Tibial nerve (tissue), 4 donors: ENCODE measurements around the gene PTGIR. TPM values are rescaled to one million over a fixed set of nuclear protein-coding genes. Genes with fewer than 3 reads are reported as not detected.
A peak's percentile ranks its signal among the peaks of the same experiment; 100 is the strongest.

ENCODE experiments used
- DNase-seq, 2 donors: peaks; one replicate each; pipeline ENCODE4 v3.0.0-alpha.2; 2019; ENCODE audit warnings: low spot score in 2 of 2
- H3K27ac ChIP-seq, 4 donors: fragments of 200-600 bp; sonication (generic) in 3 of 4; one replicate each; pipeline ENCODE4 v1.5.1; 2017 to 2019; ENCODE audit warnings: mild to moderate bottlenecking in 1 of 4
- H3K27me3 ChIP-seq, 2 donors: fragments of 200-600 bp; sonication (generic) in 1 of 2; one replicate each; pipeline versions ENCODE4 v1.5.1 to v1.6.0; 2017 to 2019
- H3K36me3 ChIP-seq, 3 donors: fragments of 200-600 bp; sonication (generic); one replicate each; pipeline ENCODE4 v1.5.1; 2018 to 2019
- H3K4me1 ChIP-seq, 4 donors: fragments of 200-600 bp; sonication (generic) in 3 of 4; one replicate each; pipeline ENCODE4 v1.5.1; 2017 to 2019
- H3K4me3 ChIP-seq, 4 donors: fragments of 200-600 bp; sonication (generic) in 3 of 4; one replicate each; pipeline ENCODE4 v1.5.1; 2017 to 2019; ENCODE audit warnings: mild to moderate bottlenecking in 1 of 4, moderate library complexity in 1 of 4
- H3K9me3 ChIP-seq, 4 donors: fragments of 200-600 bp; sonication (generic) in 3 of 4; one replicate each; pipeline ENCODE4 v1.5.1; 2017 to 2019
- EP300 ChIP-seq, 2 donors: sonication (generic); formaldehyde crosslinking; IDR thresholded peaks; one replicate each; pipeline ENCODE4 v1.6.1; 2017; ENCODE audit warnings: antibody characterized with exemption in 2 of 2, mild to moderate bottlenecking in 1 of 2
- POLR2A ChIP-seq, 2 donors: fragments of 450-650 bp; IDR thresholded peaks; one replicate each; pipeline ENCODE4 v1.6.1; 2017; ENCODE audit warnings: antibody characterized with exemption in 2 of 2, mild to moderate bottlenecking in 2 of 2, moderate library complexity in 2 of 2
- WGBS, 2 donors: methylation state at CpG; one replicate each; pipeline ENCODE4 v1.1.5; 2018; 5-methylcytosine and 5-hydroxymethylcytosine counted together
- total RNA-seq, 4 donors: library from RNA; depleted of rRNA; stranded (reverse); fragments of >200 nt; gene quantifications; one replicate each; pipeline ENCODE4 v1.1.0, GENCODE V29; 2016
- TF ChIP-seq, protein P1 (sequence below), 5 experiments: fragments of 200-600 bp in 3 of 5; fragments of 450-650 bp in 2 of 5; sonication (generic) in 3 of 5; IDR thresholded peaks; one replicate each; pipeline ENCODE4 v1.5.1; 2016 to 2019; ENCODE audit warnings: antibody characterized with exemption in 5 of 5, mild to moderate bottlenecking in 3 of 5, moderate library complexity in 2 of 5

The PTGIR gene
- total RNA-seq, 4 donors from 2014 or later = 3.1 to 43.2 (median 12.7) TPM

DNA sequence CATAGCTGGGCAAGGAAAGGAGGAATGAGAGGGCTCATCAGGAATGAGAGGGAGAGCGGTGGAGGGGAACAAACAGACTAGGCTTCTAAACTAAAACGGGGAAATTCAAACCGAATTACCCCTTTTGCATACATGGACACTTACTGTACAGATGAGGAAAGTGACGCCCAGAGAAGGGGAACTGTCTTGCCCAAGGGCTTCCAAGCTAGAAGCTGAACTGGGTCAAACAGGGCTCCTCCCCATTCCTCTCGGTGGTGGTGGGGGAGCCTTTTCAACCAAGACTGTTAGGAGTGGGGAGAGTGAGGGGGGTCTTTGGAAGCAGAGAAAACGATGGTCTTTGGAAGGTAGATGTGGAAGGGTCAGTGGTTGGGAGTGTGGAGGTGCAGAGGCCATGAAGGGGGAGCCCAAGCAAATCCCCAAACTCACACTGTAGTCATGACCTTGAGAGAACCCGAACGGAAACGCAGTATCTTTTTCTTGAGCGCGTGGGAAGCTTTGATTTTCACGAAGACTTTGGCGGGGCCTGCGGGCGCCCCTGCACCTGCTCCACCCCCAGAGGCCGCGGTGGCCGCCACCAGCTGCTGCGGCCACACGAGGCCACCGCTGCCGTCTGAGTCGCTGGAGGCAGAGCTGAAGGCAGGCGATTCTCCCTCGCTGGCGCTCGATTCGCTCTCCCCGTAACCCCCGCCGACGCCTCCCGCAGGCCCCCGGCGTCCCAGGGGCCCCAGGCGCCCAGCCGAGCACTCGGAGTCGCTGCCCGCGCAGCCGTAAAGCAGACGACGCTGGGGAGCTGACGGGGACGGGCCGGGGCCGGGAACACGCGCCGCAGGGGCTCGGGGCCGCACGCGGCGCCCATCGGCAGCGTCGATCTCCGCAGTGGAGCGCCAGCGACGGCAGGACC is 23.4 kb upstream of the PTGIR start:
- TF ChIP-seq, protein P1, sequence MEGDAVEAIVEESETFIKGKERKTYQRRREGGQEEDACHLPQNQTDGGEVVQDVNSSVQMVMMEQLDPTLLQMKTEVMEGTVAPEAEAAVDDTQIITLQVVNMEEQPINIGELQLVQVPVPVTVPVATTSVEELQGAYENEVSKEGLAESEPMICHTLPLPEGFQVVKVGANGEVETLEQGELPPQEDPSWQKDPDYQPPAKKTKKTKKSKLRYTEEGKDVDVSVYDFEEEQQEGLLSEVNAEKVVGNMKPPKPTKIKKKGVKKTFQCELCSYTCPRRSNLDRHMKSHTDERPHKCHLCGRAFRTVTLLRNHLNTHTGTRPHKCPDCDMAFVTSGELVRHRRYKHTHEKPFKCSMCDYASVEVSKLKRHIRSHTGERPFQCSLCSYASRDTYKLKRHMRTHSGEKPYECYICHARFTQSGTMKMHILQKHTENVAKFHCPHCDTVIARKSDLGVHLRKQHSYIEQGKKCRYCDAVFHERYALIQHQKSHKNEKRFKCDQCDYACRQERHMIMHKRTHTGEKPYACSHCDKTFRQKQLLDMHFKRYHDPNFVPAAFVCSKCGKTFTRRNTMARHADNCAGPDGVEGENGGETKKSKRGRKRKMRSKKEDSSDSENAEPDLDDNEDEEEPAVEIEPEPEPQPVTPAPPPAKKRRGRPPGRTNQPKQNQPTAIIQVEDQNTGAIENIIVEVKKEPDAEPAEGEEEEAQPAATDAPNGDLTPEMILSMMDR (IDR thresholded peaks at IDR 0.05) = no peak
- no peak for TF ChIP-seq EP300 (IDR thresholded peaks at IDR 0.05)
- no peak for TF ChIP-seq POLR2A (IDR thresholded peaks at IDR 0.05)

DNA sequence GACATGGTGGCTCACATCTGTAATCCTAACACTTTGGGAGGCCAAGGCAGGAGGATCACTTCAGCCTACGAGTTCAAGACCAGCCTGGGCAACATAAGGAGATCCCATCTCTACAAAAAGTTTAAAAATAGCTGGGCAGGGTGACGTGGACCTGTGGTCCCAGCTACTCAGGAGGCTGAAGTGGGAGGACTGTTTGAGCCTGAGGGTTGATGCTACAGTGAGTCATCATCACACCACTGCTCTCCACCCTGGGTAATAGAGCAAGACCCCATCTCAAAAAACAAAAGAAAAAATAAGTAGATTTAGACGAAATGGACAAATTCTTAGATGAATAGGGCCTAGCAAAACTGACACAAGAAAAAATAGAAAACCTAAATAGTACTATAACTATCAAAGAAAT is 21.5 kb upstream of the PTGIR start:
- peaks cover 0 to 16% (median 0%) of the 10 kb centered on the region in 4 donors for H3K4me1 ChIP-seq
- H3K4me3 ChIP-seq = no peak overlapping the region
- 89 to 95% methylated on average over 3 of the region's 3 CpGs for WGBS, 2 donors
- H3K27me3 ChIP-seq = no peaks in the 10 kb centered on the region
- no peaks in the 10 kb centered on the region for H3K9me3 ChIP-seq
- H3K36me3 ChIP-seq = peaks cover 0 to 8% (median 0%) of the 10 kb centered on the region in 3 donors
- no peak overlapping the region for H3K27ac ChIP-seq
- TF ChIP-seq, protein P1 (IDR thresholded peaks at IDR 0.05) = no peak
- DNase-seq = no peak

More for the DNA sequence above, 23.4 kb upstream of the PTGIR start:
- Histone ChIP-seq H3K27me3 (no peaks in the 10 kb centered on the region), H3K4me3 (no peak overlapping the region), H3K4me1 (peaks cover 0 to 16% (median 0%) of the 10 kb centered on the region in 4 donors), H3K36me3 (peaks cover 0 to 8% (median 0%) of the 10 kb centered on the region in 3 donors), H3K27ac (no peak overlapping the region), H3K9me3 (no peaks in the 10 kb centered on the region)
- no peak for DNase-seq
- WGBS, 2 donors = 55 to 67% methylated on average over 41 to 56 of the region's 63 CpGs

- H3K4me3 ChIP-seq = no peak overlapping the region
- DNase-seq = no peak
- TF ChIP-seq, protein P1 (IDR thresholded peaks at IDR 0.05) = no peak
- TF ChIP-seq EP300 (IDR thresholded peaks at IDR 0.05) (peak in 1 of 2 donors; percentile 22), POLR2A (IDR thresholded peaks at IDR 0.05) (no peak)
- no peaks in the 10 kb centered on the region for H3K27me3 ChIP-seq
- peak overlapping the region in 2 of 4 donors; percentile 40 to 58 for H3K27ac ChIP-seq
- no peaks in the 10 kb centered on the region for H3K9me3 ChIP-seq
- H3K4me1 ChIP-seq = peaks cover 0 to 19% (median under 1%) of the 10 kb centered on the region in 4 donors
- WGBS, 2 donors = 42 to 47% methylated on average over 3 of the region's 3 CpGs
- peaks cover 0 to 8% (median 0%) of the 10 kb centered on the region in 3 donors for H3K36me3 ChIP-seq
Measured at GRCh38 chr19:46644720-46645119, 19.8 kb upstream of the PTGIR start.

DNA sequence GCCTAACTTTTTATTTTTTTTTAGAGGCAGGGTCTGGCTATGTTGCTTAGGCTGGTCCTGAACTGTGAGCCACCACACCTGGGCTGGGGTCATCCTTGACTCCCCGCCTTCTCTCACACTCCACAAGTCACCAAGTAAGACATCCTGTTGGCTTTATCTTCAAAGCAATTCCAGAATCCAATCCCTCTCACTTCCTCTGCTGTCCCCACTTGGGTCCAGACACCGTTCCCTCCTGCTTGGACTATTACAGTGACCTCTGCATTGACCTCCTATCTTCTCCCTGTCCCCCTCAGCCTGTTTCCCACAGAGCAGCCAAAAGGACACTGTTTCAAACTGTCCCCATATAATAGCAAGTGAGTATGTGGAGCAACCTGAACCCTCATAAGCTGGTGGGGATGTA is 15.8 kb upstream of the PTGIR start:
- no peaks in the 10 kb centered on the region for H3K27me3 ChIP-seq
- 88 to 95% methylated on average over 2 of the region's 2 CpGs for WGBS, 2 donors
- TF ChIP-seq EP300 (IDR thresholded peaks at IDR 0.05) (no peak), POLR2A (IDR thresholded peaks at IDR 0.05) (no peak)
- TF ChIP-seq, protein P1 (IDR thresholded peaks at IDR 0.05) = no peak
- DNase-seq = no peak
- H3K27ac ChIP-seq = no peak overlapping the region
- no peak overlapping the region for H3K4me3 ChIP-seq
- peaks cover 0 to 44% (median 12%) of the 10 kb centered on the region in 4 donors for H3K4me1 ChIP-seq
- no peaks in the 10 kb centered on the region for H3K9me3 ChIP-seq
- no peaks in the 10 kb centered on the region for H3K36me3 ChIP-seq
